HepG2 (cell line): ENCODE measurements around the gene RBM23. TPM values are rescaled to one million over a fixed set of nuclear protein-coding genes. Genes with fewer than 3 reads are reported as not detected.

Experiments
- CEBPB ChIP-seq: IDR thresholded peaks from 2 replicates; pipeline ENCODE4 v1.6.1; 2011; ENCODE audit warnings: low read depth, low read length, improper control_type of control experiment, borderline replicate concordance
- GABPB1 ChIP-seq: IDR thresholded peaks from 2 replicates; pipeline ENCODE4 v1.6.1; 2016; ENCODE audit warnings: mild to moderate bottlenecking, missing genetic modification reagents, moderate library complexity, missing compliant biosample characterization
- GTF3A ChIP-seq: sonication (generic); formaldehyde crosslinking; conservative IDR thresholded peaks from 2 replicates; pipeline ENCODE4 v1.4.0; 2020; ENCODE audit warnings: mild to moderate bottlenecking, missing genetic modification reagents
- KLF16 ChIP-seq, 2 experiments: sonication (generic) in 1 of 2; formaldehyde crosslinking in 1 of 2; IDR thresholded peaks; 2 replicates each; pipeline versions ENCODE4 v1.6.1 to v1.8.0; 2016 to 2023; ENCODE audit warnings: missing genetic modification reagents in 2 of 2, missing compliant biosample characterization in 1 of 2
- MEF2D ChIP-seq: sonication (generic); formaldehyde crosslinking; IDR thresholded peaks from 2 replicates; pipeline ENCODE4 v1.5.1; 2020; ENCODE audit warnings: mild to moderate bottlenecking, missing genetic modification reagents
- MXD3 ChIP-seq: IDR thresholded peaks from 2 replicates; pipeline ENCODE4 v1.6.1; 2016; ENCODE audit warnings: mild to moderate bottlenecking, missing biosample characterization, missing genetic modification reagents
- MYNN ChIP-seq: sonication (generic); formaldehyde crosslinking; IDR thresholded peaks from 2 replicates; pipeline ENCODE4 v1.4.0; 2020; ENCODE audit warnings: mild to moderate bottlenecking, low read depth, missing genetic modification reagents
- MZF1 ChIP-seq: sonication (generic); formaldehyde crosslinking; IDR thresholded peaks from 2 replicates; pipeline ENCODE4 v1.8.1; 2023; ENCODE audit warnings: mild to moderate bottlenecking, missing genetic modification reagents, borderline replicate concordance
- PAWR ChIP-seq: sonication (generic); formaldehyde crosslinking; IDR thresholded peaks from 2 replicates; pipeline ENCODE4 v1.4.0; 2020; ENCODE audit warnings: missing genetic modification reagents, mild to moderate bottlenecking, borderline replicate concordance
- PBX2 ChIP-seq: IDR thresholded peaks from 2 replicates; pipeline ENCODE4 v1.6.1; 2016; ENCODE audit warnings: control low read depth
- RBM39 ChIP-seq: fragments of 200-400 bp; formaldehyde crosslinking; IDR thresholded peaks from one replicate; pipeline ENCODE4 v1.6.1; 2018; ENCODE audit warnings: antibody characterized with exemption, mild to moderate bottlenecking, low read depth, low read length; ENCODE audit not compliant: poor library complexity, severe bottlenecking
- SMARCC2 ChIP-seq: fragments of 450-650 bp; IDR thresholded peaks from 2 replicates; pipeline ENCODE4 v1.6.1; 2017; ENCODE audit warnings: antibody characterized with exemption, mild to moderate bottlenecking
- TBL1XR1 ChIP-seq: fragments of 150-350 bp; IDR thresholded peaks from 2 replicates; pipeline ENCODE4 v1.6.1; 2014; ENCODE audit warnings: borderline replicate concordance, low read length; ENCODE audit not compliant: partially characterized antibody
- TCF7 ChIP-seq: sonication (generic); IDR thresholded peaks from 2 replicates; pipeline ENCODE4 v1.6.1; 2016; ENCODE audit warnings: antibody characterized with exemption, low read depth
- ZFAT ChIP-seq: sonication (generic); formaldehyde crosslinking; conservative IDR thresholded peaks from 2 replicates; pipeline ENCODE4 v1.8.1; 2023; ENCODE audit warnings: missing genetic modification reagents, inconsistent platforms
- ZKSCAN1 ChIP-seq: fragments of 150-350 bp; IDR thresholded peaks from 2 replicates; pipeline ENCODE4 v1.6.1; 2014; ENCODE audit warnings: low read length
- ZNF460 ChIP-seq: sonication (generic); formaldehyde crosslinking; IDR thresholded peaks from 2 replicates; pipeline ENCODE4 v1.5.1; 2020; ENCODE audit warnings: missing genetic modification reagents, mild to moderate bottlenecking, borderline replicate concordance
- ZNF746 ChIP-seq: sonication (generic); formaldehyde crosslinking; IDR thresholded peaks from 2 replicates; pipeline ENCODE4 v1.8.0; 2022; ENCODE audit warnings: mild to moderate bottlenecking, missing genetic modification reagents
- polyA plus RNA-seq, 8 experiments: library from polyadenylated mRNA; depleted of rRNA in 3 of 8; stranded (reverse) in 7 of 8; unstranded in 1 of 8; fragments of >200 nt; fragmentation: Illumina TruSeq in 4 of 8; extraction: Trizol in 4 of 8; gene quantifications; 2 replicates each; pipeline versions ENCODE4 v1.2.1 to v1.2.3, GENCODE V29; 2011 to 2016; ENCODE audit warnings: low read depth in 4 of 8, missing spikeins in 1 of 8, mixed read lengths in 1 of 8; ENCODE audit not compliant: insufficient read depth in 1 of 8
- total RNA-seq, 5 experiments: library from RNA; depleted of rRNA; stranded (reverse); fragments of >200 nt; fragmentation: Illumina TruSeq; extraction: Trizol; gene quantifications; 2 replicates each; pipeline ENCODE4 v1.2.3, GENCODE V29; 2016; ENCODE audit warnings: low read depth in 1 of 5
- TF ChIP-seq, protein P1 (sequence below): sonication (generic); formaldehyde crosslinking; IDR thresholded peaks from 2 replicates; pipeline ENCODE4 v1.9.0; 2021; ENCODE audit warnings: mild to moderate bottlenecking, missing genetic modification reagents
- TF ChIP-seq, protein P2 (sequence below): sonication (generic); formaldehyde crosslinking; IDR thresholded peaks from 2 replicates; pipeline ENCODE4 v1.4.0; 2020; ENCODE audit warnings: missing genetic modification reagents; ENCODE audit errors: not compliant biosample characterization

The RBM23 gene
- total and polyA plus RNA-seq, 2 of the 13 experiments (the other 11 are each of a cell fraction or from before 2014, with no cell fraction given): 1.5 to 2.1 TPM

DNA sequence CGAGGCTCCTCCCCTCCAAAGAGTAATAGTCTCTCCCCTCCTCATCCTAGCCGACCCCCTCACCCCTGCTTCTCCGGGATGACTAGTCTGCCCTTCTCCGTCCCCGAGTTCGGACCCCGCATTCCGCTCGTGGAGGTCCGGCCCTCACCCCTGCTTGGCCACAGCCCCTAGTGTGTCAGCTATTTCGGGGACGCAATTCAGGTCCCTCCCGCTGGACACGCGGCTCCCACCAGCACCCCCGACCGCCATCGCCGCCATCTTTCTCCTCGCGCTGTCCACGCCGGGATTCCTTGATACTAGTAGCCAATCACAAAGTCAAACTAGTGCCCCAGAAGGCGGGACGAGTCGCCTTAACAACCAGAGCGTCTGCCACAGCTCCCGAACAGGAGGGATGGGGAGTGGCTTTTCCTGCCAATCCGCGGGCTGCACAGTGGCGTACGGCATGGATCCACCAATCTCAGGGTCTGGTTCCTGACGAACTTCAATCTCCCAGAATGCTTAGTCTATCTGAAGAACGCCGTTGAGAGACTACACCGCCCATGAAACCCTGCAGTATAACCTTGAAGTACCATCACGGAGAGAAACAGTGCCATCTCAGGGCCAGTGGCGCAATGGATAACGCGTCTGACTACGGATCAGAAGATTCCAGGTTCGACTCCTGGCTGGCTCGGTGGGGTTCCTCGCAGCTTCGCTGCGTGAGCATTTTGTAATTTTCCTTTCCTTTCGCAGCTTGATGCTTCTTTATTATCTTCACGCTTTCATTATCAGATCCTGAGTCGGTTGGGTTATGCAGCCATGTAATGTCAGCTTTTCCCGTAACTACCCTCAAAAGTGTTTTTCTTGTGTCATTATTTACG is 10.4 kb upstream of the RBM23 start, which contains the start of gene PRMT5 (continued):
- TF ChIP-seq, protein P1, sequence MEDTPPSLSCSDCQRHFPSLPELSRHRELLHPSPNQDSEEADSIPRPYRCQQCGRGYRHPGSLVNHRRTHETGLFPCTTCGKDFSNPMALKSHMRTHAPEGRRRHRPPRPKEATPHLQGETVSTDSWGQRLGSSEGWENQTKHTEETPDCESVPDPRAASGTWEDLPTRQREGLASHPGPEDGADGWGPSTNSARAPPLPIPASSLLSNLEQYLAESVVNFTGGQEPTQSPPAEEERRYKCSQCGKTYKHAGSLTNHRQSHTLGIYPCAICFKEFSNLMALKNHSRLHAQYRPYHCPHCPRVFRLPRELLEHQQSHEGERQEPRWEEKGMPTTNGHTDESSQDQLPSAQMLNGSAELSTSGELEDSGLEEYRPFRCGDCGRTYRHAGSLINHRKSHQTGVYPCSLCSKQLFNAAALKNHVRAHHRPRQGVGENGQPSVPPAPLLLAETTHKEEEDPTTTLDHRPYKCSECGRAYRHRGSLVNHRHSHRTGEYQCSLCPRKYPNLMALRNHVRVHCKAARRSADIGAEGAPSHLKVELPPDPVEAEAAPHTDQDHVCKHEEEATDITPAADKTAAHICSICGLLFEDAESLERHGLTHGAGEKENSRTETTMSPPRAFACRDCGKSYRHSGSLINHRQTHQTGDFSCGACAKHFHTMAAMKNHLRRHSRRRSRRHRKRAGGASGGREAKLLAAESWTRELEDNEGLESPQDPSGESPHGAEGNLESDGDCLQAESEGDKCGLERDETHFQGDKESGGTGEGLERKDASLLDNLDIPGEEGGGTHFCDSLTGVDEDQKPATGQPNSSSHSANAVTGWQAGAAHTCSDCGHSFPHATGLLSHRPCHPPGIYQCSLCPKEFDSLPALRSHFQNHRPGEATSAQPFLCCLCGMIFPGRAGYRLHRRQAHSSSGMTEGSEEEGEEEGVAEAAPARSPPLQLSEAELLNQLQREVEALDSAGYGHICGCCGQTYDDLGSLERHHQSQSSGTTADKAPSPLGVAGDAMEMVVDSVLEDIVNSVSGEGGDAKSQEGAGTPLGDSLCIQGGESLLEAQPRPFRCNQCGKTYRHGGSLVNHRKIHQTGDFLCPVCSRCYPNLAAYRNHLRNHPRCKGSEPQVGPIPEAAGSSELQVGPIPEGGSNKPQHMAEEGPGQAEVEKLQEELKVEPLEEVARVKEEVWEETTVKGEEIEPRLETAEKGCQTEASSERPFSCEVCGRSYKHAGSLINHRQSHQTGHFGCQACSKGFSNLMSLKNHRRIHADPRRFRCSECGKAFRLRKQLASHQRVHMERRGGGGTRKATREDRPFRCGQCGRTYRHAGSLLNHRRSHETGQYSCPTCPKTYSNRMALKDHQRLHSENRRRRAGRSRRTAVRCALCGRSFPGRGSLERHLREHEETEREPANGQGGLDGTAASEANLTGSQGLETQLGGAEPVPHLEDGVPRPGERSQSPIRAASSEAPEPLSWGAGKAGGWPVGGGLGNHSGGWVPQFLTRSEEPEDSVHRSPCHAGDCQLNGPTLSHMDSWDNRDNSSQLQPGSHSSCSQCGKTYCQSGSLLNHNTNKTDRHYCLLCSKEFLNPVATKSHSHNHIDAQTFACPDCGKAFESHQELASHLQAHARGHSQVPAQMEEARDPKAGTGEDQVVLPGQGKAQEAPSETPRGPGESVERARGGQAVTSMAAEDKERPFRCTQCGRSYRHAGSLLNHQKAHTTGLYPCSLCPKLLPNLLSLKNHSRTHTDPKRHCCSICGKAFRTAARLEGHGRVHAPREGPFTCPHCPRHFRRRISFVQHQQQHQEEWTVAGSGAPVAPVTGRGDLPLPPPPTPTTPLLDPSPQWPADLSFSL: no peak
- TF ChIP-seq SMARCC2 (no peak; the same call in 1 of the 2 replicates), MEF2D (CRISPR knock-in tag) (peak; percentile 90), ZFAT (CRISPR knock-in tag) (no peak), GTF3A (CRISPR knock-in tag) (peak; percentile 97), MXD3 (CRISPR knock-in tag) (peak; percentile 90; the same call in 1 of the 2 replicates), GABPB1 (CRISPR knock-in tag) (peak; percentile 84; the same call in 1 of the 2 replicates), KLF16 (CRISPR knock-in tag; IDR thresholded peaks at IDR 0.05) (peak in 1 of 2 experiments; percentile 99; a peak in 3 of 4 replicates), TBL1XR1 (peak; percentile 97), TCF7 (no peak), PBX2 (CRISPR knock-in tag) (no peak; the same call in 1 of the 2 replicates), CEBPB (peak; percentile 89), MYNN (no peak), PAWR (CRISPR knock-in tag) (no peak), ZNF746 (CRISPR knock-in tag) (peak; percentile 88; the same call in 1 of the 2 replicates), MZF1 (CRISPR knock-in tag) (peak; percentile 96), RBM39 (peak; percentile 99), ZKSCAN1 (peak; percentile 88), ZNF460 (CRISPR knock-in tag) (no peak; the same call in 1 of the 2 replicates)
- TF ChIP-seq, protein P2, sequence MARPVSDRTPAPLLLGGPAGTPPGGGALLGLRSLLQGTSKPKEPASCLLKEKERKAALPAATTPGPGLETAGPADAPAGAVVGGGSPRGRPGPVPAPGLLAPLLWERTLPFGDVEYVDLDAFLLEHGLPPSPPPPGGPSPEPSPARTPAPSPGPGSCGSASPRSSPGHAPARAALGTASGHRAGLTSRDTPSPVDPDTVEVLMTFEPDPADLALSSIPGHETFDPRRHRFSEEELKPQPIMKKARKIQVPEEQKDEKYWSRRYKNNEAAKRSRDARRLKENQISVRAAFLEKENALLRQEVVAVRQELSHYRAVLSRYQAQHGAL: peak; percentile 99
